ENCODE results near the gene C1QTNF1. TPM values are rescaled to one million over a fixed set of nuclear protein-coding genes. Genes with fewer than 3 reads are reported as not detected.

Gene C1QTNF1
- total RNA-seq, 4 donors from 2014 or later = 67.1 to 147 (median 90.0) TPM

GRCh38 chr17:79086609-79087427 is 62.8 kb downstream of the C1QTNF1 start:
- DNase-seq (ENCODE audit: low spot score in 2 of 2) = no peak
- Histone ChIP-seq H3K27me3 (peaks cover 0 to 12% of the 10 kb centered on the region in 2 donors), H3K4me1 (peaks cover 0 to 22% (median 2%) of the 10 kb centered on the region in 4 donors), H3K9me3 (no peaks in the 10 kb centered on the region), H3K27ac (no peak overlapping the region), H3K36me3 (peaks cover 0 to 60% (median 0%) of the 10 kb centered on the region in 3 donors), H3K4me3 (no peak overlapping the region)
- TF ChIP-seq EP300 (IDR thresholded peaks at IDR 0.05) (no peak), CTCF (IDR thresholded peaks at IDR 0.05) (no peak), POLR2A (IDR thresholded peaks at IDR 0.05) (no peak)
- WGBS, 2 donors = 75 to 80% methylated on average over 22 to 32 of the region's 33 CpGs

- TF ChIP-seq CTCF (IDR thresholded peaks at IDR 0.05) = peak; percentile 87 to 90 (median 90)
- no peak for TF ChIP-seq POLR2A (IDR thresholded peaks at IDR 0.05)
- TF ChIP-seq EP300 (IDR thresholded peaks at IDR 0.05) = no peak
- Histone ChIP-seq H3K27me3 (peaks cover 0 to 19% of the 10 kb centered on the region in 2 donors), H3K4me3 (no peak overlapping the region), H3K9me3 (no peaks in the 10 kb centered on the region), H3K27ac (no peak overlapping the region), H3K4me1 (peaks cover 0 to 19% (median 2%) of the 10 kb centered on the region in 4 donors), H3K36me3 (peaks cover 0 to 52% (median 0%) of the 10 kb centered on the region in 3 donors)
- DNase-seq (ENCODE audit: low spot score in 2 of 2) = peak; percentile 65 to 85
- WGBS, 2 donors = 46 to 52% methylated on average over 7 to 12 of the region's 12 CpGs
Measured at GRCh38 chr17:79087428-79088143, 63.6 kb downstream of the C1QTNF1 start.

GRCh38 chr17:79088247-79088996 is 64.5 kb downstream of the C1QTNF1 start:
- Histone ChIP-seq H3K36me3 (peaks cover 0 to 44% (median 0%) of the 10 kb centered on the region in 3 donors), H3K4me1 (peaks cover 0 to 19% (median 2%) of the 10 kb centered on the region in 4 donors), H3K27ac (no peak overlapping the region), H3K27me3 (peaks cover 0 to 28% of the 10 kb centered on the region in 2 donors), H3K9me3 (no peaks in the 10 kb centered on the region), H3K4me3 (no peak overlapping the region)
- no peak for DNase-seq (ENCODE audit: low spot score in 2 of 2)
- no peak for TF ChIP-seq EP300 (IDR thresholded peaks at IDR 0.05)
- TF ChIP-seq CTCF (IDR thresholded peaks at IDR 0.05) = no peak
- no peak for TF ChIP-seq POLR2A (IDR thresholded peaks at IDR 0.05)
- 90 to 91% methylated on average over 22 to 26 of the region's 26 CpGs for WGBS, 2 donors

GRCh38 chr17:79088997-79089328 is 65.0 kb downstream of the C1QTNF1 start:
- Histone ChIP-seq H3K4me3 (no peak overlapping the region), H3K27me3 (peaks cover 0 to 33% of the 10 kb centered on the region in 2 donors), H3K9me3 (no peaks in the 10 kb centered on the region), H3K27ac (no peak overlapping the region), H3K36me3 (peaks cover 0 to 38% (median 0%) of the 10 kb centered on the region in 3 donors), H3K4me1 (peaks cover 0 to 19% (median 2%) of the 10 kb centered on the region in 4 donors)
- 64 to 71% methylated on average over 7 to 8 of the region's 8 CpGs for WGBS, 2 donors
- DNase-seq (ENCODE audit: low spot score in 2 of 2) = no peak
- TF ChIP-seq CTCF (IDR thresholded peaks at IDR 0.05) = no peak
- no peak for TF ChIP-seq POLR2A (IDR thresholded peaks at IDR 0.05)
- TF ChIP-seq EP300 (IDR thresholded peaks at IDR 0.05) = no peak
